Measurements from ENCODE around the gene RBM39.

RBM39 gene

GRCh38 chr20:35665949-35666288 lies 76.1 kb downstream of the RBM39 start:
- no peak for DNase-seq

- DNase-seq = peak; percentile 84
Measured at GRCh38 chr20:35664466-35665206, 77.4 kb downstream of the RBM39 start, which contains the start of the genes CPNE1 and RBM12. CPNE1 (minus strand) TSS chr20:35664900; CDS start chr20:35632923, 31,977 bp downstream. RBM12 (minus strand) TSS chr20:35664900; CDS start chr20:35655322, 9,578 bp downstream.

- DNase-seq = peak; percentile 70
Measured at GRCh38 chr20:35663516-35664465, 78.3 kb downstream of the RBM39 start.

- DNase-seq = no peak
Measured at GRCh38 chr20:35662551-35662950, 79.5 kb downstream of the RBM39 start.

- DNase-seq = no peak
Measured at GRCh38 chr20:35661908-35662307, 80.2 kb downstream of the RBM39 start.

GRCh38 chr20:35661053-35661452 lies 81.0 kb downstream of the RBM39 start:
- DNase-seq = no peak

- DNase-seq = no peak
Measured at GRCh38 chr20:35660122-35660937, 81.7 kb downstream of the RBM39 start.

- no peak for DNase-seq
Measured at GRCh38 chr20:35657271-35657670, 84.8 kb downstream of the RBM39 start.

- no peak for DNase-seq
Measured at GRCh38 chr20:35654415-35654814, 87.6 kb downstream of the RBM39 start.

- no peak for DNase-seq
Measured at GRCh38 chr20:35653893-35654292, 88.2 kb downstream of the RBM39 start.

All from DMS79 (cell line).